K562 (cell line): Measurements from ENCODE around the gene COMP. TPM values are rescaled to one million over a fixed set of nuclear protein-coding genes. Genes with fewer than 3 reads are reported as not detected.

Source experiments
- ATAC-seq: fragments of 200-7000 bp; cut with Tn5 transposase; 3 replicates; pipeline ENCODE4 v1.9.1; 2020; ENCODE audit warnings: moderate library complexity
- BruUV-seq: library from RNA; stranded (reverse); fragments of 400-500 nt; replicated peaks from 2 replicates; lab custom pipeline; 2021; lab: Mats Ljungman, UMichigan
- CTCF ChIA-PET: fragments of 300-600 bp; formaldehyde crosslinking; extraction: SDS; loops from one replicate; lab custom pipeline; 2021; ENCODE audit warnings: low intra/inter-chr PET ratio; lab: Yijun Ruan, JAX
- POLR2A ChIA-PET: fragments of 300-600, 350-650 bp; sonication (Branson Sonifier 250); formaldehyde crosslinking; extraction: SDS; loops from one replicate; lab custom pipeline; 2021; ENCODE audit warnings: antibody characterized with exemption, inconsistent platforms; lab: Yijun Ruan, JAX
- DNase-seq, 4 experiments: peaks; one replicate each; pipeline versions ENCODE4 v3.0.0 to v3.0.0-alpha.2; 2011 to 2018; ENCODE audit warnings: low spot score in 3 of 4, mixed read lengths in 3 of 4; ENCODE audit errors: extremely low read depth in 1 of 4
- FAIRE-seq: peaks from 2 replicates; lab custom pipeline; 2011; peaks lifted over from hg19 to GRCh38; lab: Jason Lieb, UNC
- H2AFZ ChIP-seq: 2 replicates; pipeline ENCODE4 v1.6.0; 2011; ENCODE audit warnings: low read depth, low read length, control low read depth, inconsistent platforms
- H3K27ac ChIP-seq: fragments of 200-600 bp; 3 replicates; pipeline ENCODE4 v1.8.0; 2011; ENCODE audit warnings: low read depth, mild to moderate bottlenecking, control low read depth, inconsistent platforms, low read length, moderate library complexity, mixed read lengths; ENCODE audit errors: extremely low read depth
- H3K27me3 ChIP-seq, 2 experiments: fragments of 300-600 bp in 1 of 2; 2 replicates in 1 of 2; 3 replicates in 1 of 2; pipeline versions ENCODE4 v1.6.0 to v1.8.0; 2011; ENCODE audit warnings: inconsistent platforms in 2 of 2, low read length in 2 of 2, mild to moderate bottlenecking in 1 of 2, mixed read lengths in 1 of 2, moderate library complexity in 1 of 2; ENCODE audit not compliant: control insufficient read depth in 2 of 2, insufficient read depth in 2 of 2
- H3K36me3 ChIP-seq: fragments of 300-600 bp; 3 replicates; pipeline ENCODE4 v1.8.0; 2011; ENCODE audit warnings: mild to moderate bottlenecking, low read length, inconsistent platforms; ENCODE audit not compliant: control insufficient read depth, insufficient read depth
- H3K4me1 ChIP-seq, 2 experiments: fragments of 200-600 bp in 1 of 2; replicated peaks in 1 of 2; 2 replicates in 1 of 2; 3 replicates in 1 of 2; pipeline versions ENCODE4 v1.5.1 to v1.8.0; 2011; ENCODE audit warnings: inconsistent platforms in 2 of 2, low read length in 2 of 2, mild to moderate bottlenecking in 1 of 2, mixed read lengths in 1 of 2, moderate library complexity in 1 of 2; ENCODE audit not compliant: control insufficient read depth in 2 of 2, insufficient read depth in 2 of 2
- H3K4me2 ChIP-seq: 2 replicates; pipeline ENCODE4 v1.6.1; 2011; ENCODE audit warnings: low read length, control low read depth, inconsistent platforms, mixed read lengths; ENCODE audit not compliant: insufficient read depth
- H3K4me3 ChIP-seq: fragments of 200-600 bp; sonication (generic), shearing (Covaris generic); 2 replicates; pipeline ENCODE4 v1.5.1; 2016; ENCODE audit warnings: control low read depth, inconsistent platforms
- H3K79me2 ChIP-seq: fragments of 200-600 bp; 3 replicates; pipeline ENCODE4 v1.8.0; 2011; ENCODE audit warnings: low read length, inconsistent platforms; ENCODE audit not compliant: control insufficient read depth, insufficient read depth
- H3K9ac ChIP-seq, 2 experiments: 2 replicates each; pipeline versions ENCODE4 v1.6.0 to v1.6.1; 2011; ENCODE audit warnings: low read depth in 2 of 2, low read length in 2 of 2, control low read depth in 1 of 2, inconsistent platforms in 1 of 2, mild to moderate bottlenecking in 1 of 2, mixed read lengths in 1 of 2; ENCODE audit not compliant: insufficient read depth in 1 of 2
- H3K9me1 ChIP-seq: one replicate; pipeline ENCODE4 v1.6.0; 2011; ENCODE audit warnings: inconsistent platforms, mild to moderate bottlenecking, low read length, moderate library complexity; ENCODE audit not compliant: control insufficient read depth, insufficient read depth
- H3K9me3 ChIP-seq: replicated peaks from 2 replicates; pipeline ENCODE4 v1.5.1; 2011; ENCODE audit warnings: low read depth, low read length, inconsistent platforms; ENCODE audit not compliant: control insufficient read depth, insufficient read depth
- H4K20me1 ChIP-seq: replicated peaks from 2 replicates; pipeline ENCODE4 v1.6.1; 2011; ENCODE audit warnings: low read length, inconsistent platforms, mixed read lengths; ENCODE audit not compliant: control insufficient read depth, insufficient read depth
- CEBPG ChIP-seq, 3 experiments: fragments of 200-800 bp in 1 of 3; sonication (Bioruptor generic) in 1 of 3; sonication (generic) in 1 of 3; formaldehyde crosslinking in 1 of 3; IDR thresholded peaks in 2 of 3; conservative IDR thresholded peaks in 1 of 3; 2 replicates each; pipeline versions ENCODE4 v1.6.1 to v1.8.0; 2016 to 2022; ENCODE audit warnings: missing compliant biosample characterization in 2 of 3, missing genetic modification characterization in 2 of 3, mild to moderate bottlenecking in 1 of 3, missing genetic modification reagents in 1 of 3
- ETV1 ChIP-seq: fragments of 450-650 bp; conservative IDR thresholded peaks from 2 replicates; pipeline ENCODE4 v1.6.1; 2016; ENCODE audit warnings: missing genetic modification characterization, control low read depth, low read depth, missing compliant biosample characterization
- GATA2 ChIP-seq: sonication (generic); formaldehyde crosslinking; IDR thresholded peaks from 2 replicates; pipeline ENCODE4 v1.4.0; 2020; ENCODE audit warnings: mild to moderate bottlenecking, missing genetic modification reagents
- HDAC2 ChIP-seq: fragments of 450-650 bp; IDR thresholded peaks from 2 replicates; pipeline ENCODE4 v1.6.1; 2016; ENCODE audit warnings: mild to moderate bottlenecking
- MYC ChIP-seq, 2 experiments: fragments of 250-450 bp in 1 of 2; sonication (Bioruptor Pico) in 1 of 2; IDR thresholded peaks; 2 replicates each; pipeline versions ENCODE4 v1.5.1 to v1.6.1; 2012 to 2021; ENCODE audit warnings: low read depth in 2 of 2, borderline replicate concordance in 1 of 2, improper control_type of control experiment in 1 of 2, low read length in 1 of 2, mild to moderate bottlenecking in 1 of 2, moderate library complexity in 1 of 2
- NCOR1 ChIP-seq: fragments of 450-650 bp; IDR thresholded peaks from 2 replicates; pipeline ENCODE4 v1.6.1; 2016; ENCODE audit warnings: mild to moderate bottlenecking, moderate library complexity
- OTX1 ChIP-seq: fragments of 450-650 bp; formaldehyde crosslinking; IDR thresholded peaks from 2 replicates; pipeline ENCODE4 v1.4.0; 2022; ENCODE audit warnings: mild to moderate bottlenecking
- RFX1 ChIP-seq: fragments of 450-650 bp; IDR thresholded peaks from 2 replicates; pipeline ENCODE4 v1.6.1; 2016; ENCODE audit warnings: mild to moderate bottlenecking, moderate library complexity
- RFX7 ChIP-seq: fragments of 250-450 bp; sonication (Bioruptor Pico); IDR thresholded peaks from 2 replicates; pipeline ENCODE4 v1.5.1; 2021; ENCODE audit warnings: mild to moderate bottlenecking
- SP1 ChIP-seq: sonication (generic); formaldehyde crosslinking; IDR thresholded peaks from 2 replicates; pipeline ENCODE4 v1.8.1; 2022; ENCODE audit warnings: mild to moderate bottlenecking, missing genetic modification reagents
- WGBS: fragments of 100-300 bp; shearing (Covaris generic); methylation state at CpG from one replicate; pipeline ENCODE4 v1.1.6; 2016; ENCODE audit warnings: low coverage, mixed read lengths; ENCODE audit not compliant: insufficient coverage; ENCODE audit errors: missing lambda C conversion rate; 5-methylcytosine and 5-hydroxymethylcytosine counted together
- in situ Hi-C: fragments of 300-500 bp; cut with MboI; formaldehyde crosslinking; loops from 4 replicates; pipeline ENCODE4 v1.15.0; 2018; ENCODE audit warnings: inconsistent platforms, mixed read lengths
- intact Hi-C: fragments of 100-400 bp; cut with micrococcal nuclease; formaldehyde crosslinking; loops from 2 replicates; pipeline ENCODE4 v1.14.2; 2022
- polyA plus RNA-seq, 8 experiments: library from polyadenylated mRNA; depleted of rRNA in 4 of 8; stranded (reverse) in 5 of 8; unstranded in 3 of 8; fragments of >200 nt; fragmentation: Nextera tagmentation in 2 of 8; fragmentation: Illumina TruSeq in 1 of 8; extraction: Ambion mirVana in 2 of 8; extraction: Trizol in 1 of 8; gene quantifications; 2 replicates each; pipeline versions ENCODE4 v1.2.1 to v1.2.3, GENCODE V29; 2011 to 2014; ENCODE audit warnings: inconsistent platforms in 1 of 8, missing spikeins in 1 of 8
- total RNA-seq, 7 experiments: library from RNA; depleted of rRNA in 6 of 7; stranded (reverse); fragments of >200 nt in 6 of 7; fragmentation: Illumina TruSeq in 2 of 7; extraction: Trizol in 2 of 7; gene quantifications; 2 replicates each; pipeline versions ENCODE4 v1.2.1 to v1.2.3, GENCODE V29; 2011 to 2021; ENCODE audit warnings: low replicate concordance in 1 of 7
- TF ChIP-seq, protein P1 (sequence below): sonication (generic); formaldehyde crosslinking; IDR thresholded peaks from 2 replicates; pipeline ENCODE4 v1.8.0; 2022; ENCODE audit warnings: mild to moderate bottlenecking, missing genetic modification reagents
- TF ChIP-seq, protein P2 (sequence below), 2 experiments: fragments of 450-650 bp in 1 of 2; sonication (generic) in 1 of 2; formaldehyde crosslinking; conservative IDR thresholded peaks; 2 replicates each; pipeline versions ENCODE4 v1.4.0 to v1.8.1; 2020 to 2022; ENCODE audit warnings: mild to moderate bottlenecking in 1 of 2, missing genetic modification reagents in 1 of 2
- TF ChIP-seq, protein P3 (sequence below): fragments of 250-450 bp; sonication (Bioruptor Pico); IDR thresholded peaks from 2 replicates; pipeline ENCODE4 v1.4.0; 2020

Gene COMP
- total and polyA plus RNA-seq, 9 of the 15 experiments (the other 6 are each of a cell fraction or from before 2014, with no cell fraction given): 0.07 TPM; not detected in 8

DNA sequence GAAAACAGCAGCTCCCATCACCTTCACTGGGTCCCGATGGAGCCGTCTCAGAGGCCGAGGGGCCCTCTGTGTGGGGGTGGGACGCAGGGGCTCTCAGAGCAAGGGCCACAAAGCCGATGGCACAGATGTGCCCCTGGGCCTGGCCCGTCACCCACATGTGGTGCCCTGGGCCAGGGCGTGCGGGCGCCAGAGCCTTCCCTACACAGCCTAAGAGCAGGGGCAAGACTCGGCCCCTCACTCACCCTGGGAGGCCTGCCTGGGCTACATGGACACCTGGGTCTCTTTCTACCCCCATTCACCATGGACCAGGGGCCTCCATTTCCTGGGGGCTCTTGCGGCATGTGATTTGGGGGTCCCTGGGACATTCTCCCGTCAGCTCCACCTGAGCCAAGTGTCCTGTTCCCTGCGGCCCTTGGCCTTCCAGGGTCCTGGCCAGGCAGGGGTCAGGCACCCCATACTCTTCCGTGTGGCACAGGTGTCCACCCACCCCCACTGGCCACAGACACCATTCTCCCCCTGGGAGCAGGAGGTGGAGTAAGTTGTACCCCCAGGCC is 10.0 kb downstream of the COMP start:
- no peak overlapping the region for H3K4me3 ChIP-seq
- no peak overlapping the region for H3K27ac ChIP-seq
- ATAC-seq (no peak), DNase-seq (no peak), FAIRE-seq (no peak)
- TF ChIP-seq HDAC2: no peak
- no peak for TF ChIP-seq OTX1 (CRISPR knock-in tag)
- TF ChIP-seq, protein P1, sequence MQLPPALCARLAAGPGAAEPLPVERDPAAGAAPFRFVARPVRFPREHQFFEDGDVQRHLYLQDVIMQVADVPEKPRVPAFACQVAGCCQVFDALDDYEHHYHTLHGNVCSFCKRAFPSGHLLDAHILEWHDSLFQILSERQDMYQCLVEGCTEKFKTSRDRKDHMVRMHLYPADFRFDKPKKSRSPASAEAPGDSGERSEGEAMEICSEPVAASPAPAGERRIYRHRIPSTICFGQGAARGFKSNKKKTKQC (CRISPR knock-in tag): no peak
- TF ChIP-seq RFX7 (CRISPR knock-in tag): no peak
- no peak for TF ChIP-seq GATA2 (CRISPR knock-in tag)
- no peak for TF ChIP-seq NCOR1
- TF ChIP-seq RFX1: no peak
- no peak for TF ChIP-seq SP1 (CRISPR knock-in tag)
- TF ChIP-seq MYC (IDR thresholded peaks at IDR 0.05; ENCODE audit: low read depth, low read length): no peak
- no peak for TF ChIP-seq MYC (CRISPR knock-in tag; IDR thresholded peaks at IDR 0.05; ENCODE audit: borderline replicate concordance, low read depth)
- TF ChIP-seq, protein P2, sequence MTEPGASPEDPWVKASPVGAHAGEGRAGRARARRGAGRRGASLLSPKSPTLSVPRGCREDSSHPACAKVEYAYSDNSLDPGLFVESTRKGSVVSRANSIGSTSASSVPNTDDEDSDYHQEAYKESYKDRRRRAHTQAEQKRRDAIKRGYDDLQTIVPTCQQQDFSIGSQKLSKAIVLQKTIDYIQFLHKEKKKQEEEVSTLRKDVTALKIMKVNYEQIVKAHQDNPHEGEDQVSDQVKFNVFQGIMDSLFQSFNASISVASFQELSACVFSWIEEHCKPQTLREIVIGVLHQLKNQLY (CRISPR knock-in tag; conservative IDR thresholded peaks at IDR 0.05): no peak
- TF ChIP-seq ETV1 (tag): no peak
- TF ChIP-seq, protein P3, sequence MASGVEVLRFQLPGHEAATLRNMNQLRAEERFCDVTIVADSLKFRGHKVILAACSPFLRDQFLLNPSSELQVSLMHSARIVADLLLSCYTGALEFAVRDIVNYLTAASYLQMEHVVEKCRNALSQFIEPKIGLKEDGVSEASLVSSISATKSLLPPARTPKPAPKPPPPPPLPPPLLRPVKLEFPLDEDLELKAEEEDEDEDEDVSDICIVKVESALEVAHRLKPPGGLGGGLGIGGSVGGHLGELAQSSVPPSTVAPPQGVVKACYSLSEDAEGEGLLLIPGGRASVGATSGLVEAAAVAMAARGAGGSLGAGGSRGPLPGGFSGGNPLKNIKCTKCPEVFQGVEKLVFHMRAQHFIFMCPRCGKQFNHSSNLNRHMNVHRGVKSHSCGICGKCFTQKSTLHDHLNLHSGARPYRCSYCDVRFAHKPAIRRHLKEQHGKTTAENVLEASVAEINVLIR: no peak
- no peak for TF ChIP-seq CEBPG (CRISPR knock-in tag; IDR thresholded peaks at IDR 0.05)
- TF ChIP-seq CEBPG (tag; conservative IDR thresholded peaks at IDR 0.05 in 1 of 2, IDR thresholded peaks at IDR 0.05 in 1 of 2): no peak
- WGBS: 28% methylated on average over 11 of the region's 14 CpGs
- H3K4me2 ChIP-seq: no peak overlapping the region
- POLR2A ChIA-PET: interaction anchor here (0.7 kb wide), 1 partner anchor 11 kb away, joined by 3 read pairs; no protein-coding TSS in a partner anchor
- H3K79me2 ChIP-seq: no peaks in the 10 kb centered on the region
- H3K4me1 ChIP-seq: peaks cover 8 to 71% of the 10 kb centered on the region in 2 experiments; a peak in 3 of 5 replicates
- in situ Hi-C loops: no loop called here
- H3K36me3 ChIP-seq: no peaks in the 10 kb centered on the region
- peaks cover 9% of the 10 kb centered on the region for H4K20me1 ChIP-seq
- CTCF ChIA-PET: no interaction called here
- H3K9me1 ChIP-seq: no peaks in the 10 kb centered on the region
- intact Hi-C loops: no loop called here
- no peak overlapping the region for H3K9ac ChIP-seq
- H3K27me3 ChIP-seq: peaks cover 19 to 71% of the 10 kb centered on the region in 2 experiments; a peak in 4 of 5 replicates
- no peaks in the 10 kb centered on the region for H3K9me3 ChIP-seq
- no TSS peak for BruUV-seq
- H2AFZ ChIP-seq: no peak overlapping the region
